B cell (primary cell): Measurements from ENCODE around the gene MUS81.

Experiments used
- CTCF ChIP-seq: fragments of 200-600 bp; IDR thresholded peaks from one replicate; pipeline ENCODE4 v1.8.0; 2022; ENCODE audit warnings: antibody characterized with exemption, mild to moderate bottlenecking
- EZH2 ChIP-seq: IDR thresholded peaks from 2 replicates; pipeline ENCODE4 v1.6.1; 2012; ENCODE audit warnings: borderline replicate concordance, low read depth, mild to moderate bottlenecking, moderate library complexity, low read length; ENCODE audit not compliant: insufficient read depth, poor library complexity, severe bottlenecking

GRCh38 chr11:65814131-65814985 lies 45.9 kb upstream of the MUS81 start:
- TF ChIP-seq EZH2 (no peak), CTCF (no peak)
